Measurements from ENCODE around the gene DNAJB14. TPM values are rescaled to one million over a fixed set of nuclear protein-coding genes. Genes with fewer than 3 reads are reported as not detected.

The DNAJB14 gene
- total RNA-seq, 1 experiment from 2014 or later, result 41.0 TPM

DNA sequence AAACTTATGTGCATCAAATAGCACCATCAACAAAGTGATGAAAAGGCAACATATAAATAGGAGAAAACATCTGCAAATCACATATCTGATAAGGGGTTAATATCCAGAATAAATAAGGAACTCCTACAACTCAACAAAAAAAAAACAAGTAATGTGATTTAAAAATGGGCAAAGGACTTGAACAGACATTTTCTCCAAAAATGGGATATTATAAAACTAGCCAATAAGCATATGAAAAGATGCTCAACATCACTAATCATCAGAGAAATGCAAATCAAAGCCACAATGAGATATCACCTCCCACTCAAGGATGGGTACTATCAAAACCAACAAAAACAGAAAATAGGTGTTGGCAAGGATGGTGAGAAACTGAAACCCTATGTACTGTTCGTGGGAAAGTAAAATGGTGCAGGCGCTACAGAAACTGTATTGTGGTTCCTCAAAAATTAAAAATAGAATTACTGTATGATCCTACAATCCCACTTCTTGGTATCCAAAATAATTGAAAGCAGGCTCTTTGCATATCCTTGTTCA, 2.4 kb downstream of the DNAJB14 start:
- Histone ChIP-seq H3K4me1 (ENCODE audit: insufficient read depth, low read length) (no peaks in the 10 kb centered on the region), H3T11ph (ENCODE audit: low read length) (no peak overlapping the region), H3K9me3 (ENCODE audit: control insufficient read depth, low read depth, low read length) (no peaks in the 10 kb centered on the region), H3K79me1 (ENCODE audit: insufficient read depth, low read depth, low read length, poor library complexity, severe bottlenecking) (peaks cover 5% of the 10 kb centered on the region), H3K27me3 (ENCODE audit: insufficient read depth, low read length) (no peaks in the 10 kb centered on the region), H4K91ac (ENCODE audit: insufficient read length, low read depth, low read length) (no peak overlapping the region), H3K4me2 (ENCODE audit: insufficient read depth, insufficient read length, low read length) (no peak overlapping the region), H3K18ac (ENCODE audit: insufficient read length, low read depth, low read length) (no peak overlapping the region), H2BK5ac (ENCODE audit: insufficient read length, low read length) (no peak overlapping the region), H2BK15ac (ENCODE audit: low read depth, low read length) (no peak overlapping the region), H4K5ac (ENCODE audit: insufficient read length, low read depth, low read length) (no peak overlapping the region), H2BK120ac (ENCODE audit: low read depth, low read length, poor library complexity, severe bottlenecking) (no peak overlapping the region), H3K23me2 (ENCODE audit: insufficient read length, low read depth, low read length, poor library complexity, severe bottlenecking) (peaks cover 4% of the 10 kb centered on the region), H3K9ac (ENCODE audit: extremely low read depth, insufficient read length, low read length) (no peak overlapping the region), H2AK5ac (ENCODE audit: insufficient read length, low read length) (no peak overlapping the region), H4K8ac (replicated peaks; ENCODE audit: insufficient read length, low read depth, low read length) (no peak overlapping the region), H2BK20ac (ENCODE audit: low read depth, low read length, poor library complexity, severe bottlenecking) (no peak overlapping the region), H3K79me2 (ENCODE audit: insufficient read depth, low read length) (peaks cover 4% of the 10 kb centered on the region; the same call in 1 of the 2 replicates), H3K4ac (ENCODE audit: low read depth, low read length) (no peak overlapping the region), H3K14ac (ENCODE audit: insufficient read depth, low read length) (no peak overlapping the region), H2BK12ac (ENCODE audit: insufficient read length, low read depth, low read length) (no peak overlapping the region), H3K23ac (ENCODE audit: insufficient read length, low read depth, low read length) (no peak overlapping the region), H4K20me1 (ENCODE audit: control insufficient read depth, insufficient read depth, insufficient read length) (no peaks in the 10 kb centered on the region), H3K27ac (ENCODE audit: insufficient read length, low read depth, low read length) (no peak overlapping the region), H3K56ac (ENCODE audit: insufficient read length, low read depth, low read length) (no peak overlapping the region), H2AFZ (ENCODE audit: low read length) (no peak overlapping the region)
- H3K9me3 Mint-ChIP-seq, result peaks cover 0 to 2% of the 10 kb centered on the region in 2 experiments; a peak in 1 of 5 replicates
- H3K27me3 Mint-ChIP-seq (ENCODE audit: low read depth), result peaks cover 2% of the 10 kb centered on the region; the same call in 1 of the 2 replicates
- TF ChIP-seq CTCF (conservative IDR thresholded peaks at IDR 0.05), result no peak
- peaks cover 10 to 16% (median 15%) of the 10 kb centered on the region in 3 experiments for H3K36me3 Mint-ChIP-seq (ENCODE audit: insufficient read depth in 1 of 3, low read depth in 3 of 3)
- peaks cover 28 to 34% of the 10 kb centered on the region in 2 experiments for H3K4me1 Mint-ChIP-seq
- WGBS (ENCODE audit: extremely low coverage, insufficient read length, low lambda C conversion rate), result no CpG with 5 or more reads among the region's 2 CpGs
- no peak overlapping the region for H3K27ac Mint-ChIP-seq
- DNase-seq, result no peak
- H3K4me3 Mint-ChIP-seq, result peak overlapping the region in 1 of 2 experiments; percentile 26; a peak in 1 of 5 replicates
